Calu3 (cell line): ENCODE results near the gene NDOR1. TPM values are rescaled to one million over a fixed set of nuclear protein-coding genes. Genes with fewer than 3 reads are reported as not detected.

ENCODE experiments used
- BruUV-seq: library from RNA; stranded (reverse); fragments of 400-500 nt; replicated peaks from 2 replicates; lab custom pipeline; 2021; lab: Mats Ljungman, UMichigan
- CTCF ChIA-PET: fragments of 300-600 bp; sonication (Branson Sonifier 250); formaldehyde crosslinking; loops from one replicate; lab custom pipeline; 2022; ENCODE audit warnings: antibody characterized with exemption; lab: Charles Lee
- DNase-seq: peaks from one replicate; pipeline ENCODE4 v3.0.0; 2022
- H3K27ac Mint-ChIP-seq: one replicate; pipeline ENCODE4 v1.8.0; 2022; ENCODE audit warnings: mixed read lengths; ENCODE audit not compliant: unreplicated experiment
- H3K27me3 Mint-ChIP-seq: one replicate; pipeline ENCODE4 v1.8.0; 2022; ENCODE audit warnings: mixed read lengths; ENCODE audit not compliant: unreplicated experiment
- H3K36me3 Mint-ChIP-seq: one replicate; pipeline ENCODE4 v1.8.0; 2022; ENCODE audit warnings: mild to moderate bottlenecking, moderate library complexity, mixed read lengths; ENCODE audit not compliant: insufficient read depth, unreplicated experiment
- H3K4me1 Mint-ChIP-seq: one replicate; pipeline ENCODE4 v1.8.0; 2022; ENCODE audit warnings: mild to moderate bottlenecking, low read depth, mixed read lengths; ENCODE audit not compliant: unreplicated experiment
- H3K4me3 Mint-ChIP-seq: one replicate; pipeline ENCODE4 v1.8.0; 2022; ENCODE audit warnings: mild to moderate bottlenecking, low read depth, moderate library complexity, mixed read lengths; ENCODE audit not compliant: unreplicated experiment
- H3K9me3 Mint-ChIP-seq: one replicate; pipeline ENCODE4 v1.8.0; 2022; ENCODE audit warnings: low read depth, mixed read lengths; ENCODE audit not compliant: unreplicated experiment
- intact Hi-C: fragments of 100-400 bp; cut with micrococcal nuclease; formaldehyde crosslinking; loops from one replicate; pipeline ENCODE4 v1.10.0; 2022; ENCODE audit not compliant: unreplicated experiment
- total RNA-seq: library from RNA; stranded (reverse); gene quantifications from 2 replicates; pipeline ENCODE4 v1.2.3, GENCODE V29; 2022
- TF ChIP-seq, protein P1 (sequence below): fragments of 200-600 bp; IDR thresholded peaks from one replicate; pipeline ENCODE4 v1.8.0; 2022; ENCODE audit warnings: antibody characterized with exemption; ENCODE audit not compliant: unreplicated experiment

The NDOR1 gene
- total RNA-seq, 1 experiment from 2014 or later = 27.7 TPM

DNA sequence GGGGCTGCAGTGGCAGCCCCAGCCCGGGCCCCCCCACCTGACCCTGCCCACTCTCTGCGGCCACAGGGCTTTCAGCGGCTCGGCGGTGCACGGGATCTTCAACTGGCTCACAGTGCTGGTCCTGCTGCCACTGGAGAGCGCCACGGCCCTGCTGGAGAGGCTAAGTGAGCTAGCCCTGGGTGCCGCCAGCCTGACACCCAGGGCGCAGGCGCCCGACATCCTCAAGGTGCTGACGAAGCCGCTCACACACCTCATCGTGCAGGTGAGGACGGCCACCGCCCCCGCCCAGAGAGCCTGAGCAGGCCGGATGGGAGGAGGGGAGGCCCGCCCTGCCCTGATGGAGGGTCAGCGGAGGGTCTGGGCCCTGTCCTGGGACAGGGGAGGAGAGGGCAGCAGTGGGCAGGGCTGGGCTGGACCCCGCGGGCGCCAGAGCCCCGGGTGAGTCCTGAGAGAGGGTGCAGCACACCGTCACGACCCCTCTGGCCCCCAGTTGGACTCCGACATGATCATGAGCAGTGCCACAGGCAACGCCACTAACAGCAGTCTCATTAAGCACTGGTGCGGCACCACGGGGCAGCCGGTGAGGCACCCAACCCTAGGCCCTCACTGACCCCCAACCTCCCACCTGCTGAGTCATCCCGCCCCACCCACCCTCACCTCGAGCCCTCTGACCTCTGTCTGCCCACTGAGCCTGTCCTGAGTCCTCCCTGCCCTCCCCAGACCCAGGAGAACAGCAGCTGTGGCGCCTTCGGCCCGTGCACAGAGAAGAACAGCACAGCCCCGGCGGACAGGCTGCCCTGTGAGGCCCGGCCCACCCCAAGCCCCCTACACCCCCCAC lies 27.9 kb downstream of the NDOR1 start:
- no TSS peak for BruUV-seq
- TF ChIP-seq, protein P1, sequence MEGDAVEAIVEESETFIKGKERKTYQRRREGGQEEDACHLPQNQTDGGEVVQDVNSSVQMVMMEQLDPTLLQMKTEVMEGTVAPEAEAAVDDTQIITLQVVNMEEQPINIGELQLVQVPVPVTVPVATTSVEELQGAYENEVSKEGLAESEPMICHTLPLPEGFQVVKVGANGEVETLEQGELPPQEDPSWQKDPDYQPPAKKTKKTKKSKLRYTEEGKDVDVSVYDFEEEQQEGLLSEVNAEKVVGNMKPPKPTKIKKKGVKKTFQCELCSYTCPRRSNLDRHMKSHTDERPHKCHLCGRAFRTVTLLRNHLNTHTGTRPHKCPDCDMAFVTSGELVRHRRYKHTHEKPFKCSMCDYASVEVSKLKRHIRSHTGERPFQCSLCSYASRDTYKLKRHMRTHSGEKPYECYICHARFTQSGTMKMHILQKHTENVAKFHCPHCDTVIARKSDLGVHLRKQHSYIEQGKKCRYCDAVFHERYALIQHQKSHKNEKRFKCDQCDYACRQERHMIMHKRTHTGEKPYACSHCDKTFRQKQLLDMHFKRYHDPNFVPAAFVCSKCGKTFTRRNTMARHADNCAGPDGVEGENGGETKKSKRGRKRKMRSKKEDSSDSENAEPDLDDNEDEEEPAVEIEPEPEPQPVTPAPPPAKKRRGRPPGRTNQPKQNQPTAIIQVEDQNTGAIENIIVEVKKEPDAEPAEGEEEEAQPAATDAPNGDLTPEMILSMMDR = no peak
- H3K4me1 Mint-ChIP-seq = peaks cover 19% of the 10 kb centered on the region
- CTCF ChIA-PET = no interaction called here
- H3K36me3 Mint-ChIP-seq = peaks cover 11% of the 10 kb centered on the region
- no peak overlapping the region for H3K4me3 Mint-ChIP-seq
- no peak overlapping the region for H3K27ac Mint-ChIP-seq
- H3K27me3 Mint-ChIP-seq = peaks cover 17% of the 10 kb centered on the region
- H3K9me3 Mint-ChIP-seq = no peaks in the 10 kb centered on the region
- no peak for DNase-seq
- intact Hi-C loops = no loop called here

DNA sequence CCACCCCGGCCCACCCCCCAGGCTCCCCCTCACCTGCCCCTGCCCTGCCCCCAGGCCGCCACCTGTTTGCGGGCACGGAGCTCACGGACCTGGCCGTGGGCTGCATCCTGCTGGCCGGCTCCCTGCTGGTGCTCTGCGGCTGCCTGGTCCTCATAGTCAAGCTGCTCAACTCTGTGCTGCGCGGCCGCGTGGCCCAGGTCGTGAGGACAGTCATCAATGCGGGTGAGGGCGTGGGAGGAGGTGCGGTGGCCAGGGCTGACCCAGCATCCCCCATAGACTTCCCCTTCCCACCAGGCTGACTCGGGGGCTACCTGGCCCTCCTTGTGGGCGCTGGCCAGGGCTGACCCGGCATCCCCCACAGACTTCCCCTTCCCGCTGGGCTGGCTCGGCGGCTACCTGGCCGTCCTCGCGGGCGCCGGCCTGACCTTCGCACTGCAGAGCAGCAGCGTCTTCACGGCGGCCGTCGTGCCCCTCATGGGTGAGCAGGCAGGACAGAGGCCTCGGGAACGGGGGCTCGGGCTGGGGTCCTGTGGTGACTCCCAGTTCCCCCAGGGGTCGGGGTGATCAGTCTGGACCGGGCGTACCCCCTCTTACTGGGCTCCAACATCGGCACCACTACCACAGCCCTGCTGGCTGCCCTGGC lies 28.7 kb downstream of the NDOR1 start:
- no TSS peak for BruUV-seq
- H3K27ac Mint-ChIP-seq = no peak overlapping the region
- H3K4me1 Mint-ChIP-seq = peaks cover 27% of the 10 kb centered on the region
- no peaks in the 10 kb centered on the region for H3K9me3 Mint-ChIP-seq
- no peak for DNase-seq
- H3K27me3 Mint-ChIP-seq = peaks cover 17% of the 10 kb centered on the region
- no peak overlapping the region for H3K4me3 Mint-ChIP-seq
- intact Hi-C loops = no loop called here
- H3K36me3 Mint-ChIP-seq = peaks cover 15% of the 10 kb centered on the region
- CTCF ChIA-PET = no interaction called here
- TF ChIP-seq, protein P1 = no peak

DNA sequence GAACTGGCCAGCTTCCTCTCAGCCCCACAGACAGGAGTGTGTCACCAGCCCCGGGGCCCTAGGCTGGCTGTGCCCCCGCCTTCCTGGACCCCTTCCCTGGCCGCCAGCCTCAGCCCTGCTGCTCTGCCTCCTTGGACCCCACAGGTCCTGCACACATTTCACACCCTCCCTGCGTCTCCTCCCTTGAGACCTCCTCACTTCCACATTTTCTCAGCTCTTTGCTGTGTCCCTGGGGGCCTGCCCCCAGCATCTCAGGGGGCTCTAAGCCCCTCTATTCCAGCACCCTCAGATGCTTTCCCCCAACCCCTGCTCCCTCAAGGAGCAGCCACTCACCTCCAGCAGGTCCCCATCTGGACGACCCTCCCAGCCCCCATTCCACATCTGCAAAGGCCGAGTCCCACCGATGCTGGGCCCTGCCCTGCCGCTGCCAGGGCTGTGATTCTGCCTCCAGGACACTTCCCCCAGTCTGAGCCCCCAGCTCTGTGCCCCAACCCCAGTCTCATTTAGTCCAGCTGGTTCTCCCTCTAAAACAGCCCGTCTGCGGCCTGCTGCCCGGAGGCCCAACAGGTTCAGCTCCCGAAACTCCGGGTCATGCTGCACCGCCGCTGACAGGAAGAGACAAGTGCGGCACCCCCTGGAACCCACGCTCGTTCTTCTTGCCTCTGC lies 29.4 kb downstream of the NDOR1 start:
- peaks cover 27% of the 10 kb centered on the region for H3K4me1 Mint-ChIP-seq
- peaks cover 22% of the 10 kb centered on the region for H3K36me3 Mint-ChIP-seq
- no peaks in the 10 kb centered on the region for H3K9me3 Mint-ChIP-seq
- no peak overlapping the region for H3K4me3 Mint-ChIP-seq
- peaks cover 17% of the 10 kb centered on the region for H3K27me3 Mint-ChIP-seq
- CTCF ChIA-PET = interaction anchor here (0.6 kb wide), 1 partner anchor 47 kb away, joined by 4 read pairs; no protein-coding TSS in a partner anchor
- DNase-seq = no peak
- no peak overlapping the region for H3K27ac Mint-ChIP-seq
- BruUV-seq = no TSS peak
- TF ChIP-seq, protein P1 = no peak
- intact Hi-C loops = no loop called here

DNA sequence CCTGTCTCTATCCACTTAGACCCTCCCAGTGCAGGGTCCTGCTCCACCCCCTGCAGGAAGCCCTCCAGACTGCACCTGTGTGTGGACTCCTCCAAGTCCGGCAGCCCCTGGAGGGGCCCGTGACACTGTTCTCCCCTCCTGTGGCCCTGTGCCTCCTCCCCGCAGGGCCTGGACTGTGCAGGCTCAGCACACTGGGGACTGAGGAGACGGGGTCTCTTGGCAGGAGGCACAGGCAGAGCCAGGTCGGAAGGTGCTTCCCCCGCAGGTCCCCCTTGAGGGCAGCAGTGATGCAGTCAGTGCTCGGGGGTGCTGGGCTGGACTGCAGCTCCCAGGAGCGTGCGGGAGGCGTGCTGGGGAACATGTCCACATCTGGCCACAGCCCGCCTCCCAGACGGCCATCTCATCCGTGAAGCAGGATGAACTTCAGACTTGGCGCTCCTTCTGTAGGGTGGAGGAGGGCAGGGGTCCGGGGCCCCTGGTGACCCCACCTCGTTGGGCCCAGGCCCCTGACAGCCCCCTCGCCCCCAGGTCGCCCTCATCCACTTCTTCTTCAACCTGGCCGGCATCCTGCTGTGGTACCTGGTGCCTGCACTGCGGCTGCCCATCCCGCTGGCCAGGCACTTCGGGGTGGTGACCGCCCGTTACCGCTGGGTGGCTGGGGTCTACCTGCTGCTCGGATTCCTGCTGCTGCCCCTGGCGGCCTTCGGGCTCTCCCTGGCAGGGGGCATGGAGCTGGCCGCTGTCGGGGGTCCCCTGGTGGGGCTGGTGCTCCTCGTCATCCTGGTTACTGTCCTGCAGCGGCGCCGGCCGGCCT lies 30.1 kb downstream of the NDOR1 start:
- peaks cover 27% of the 10 kb centered on the region for H3K4me1 Mint-ChIP-seq
- DNase-seq = no peak
- TF ChIP-seq, protein P1 = no peak
- CTCF ChIA-PET = interaction anchor here (0.5 to 1.5 kb wide), 8 partner anchors 8 to 205 kb away, joined by 3 to 8 read pairs (median 4); partner anchors contain the start of genes ANAPC2, RNF224, SSNA1 and TOR4A
- H3K27me3 Mint-ChIP-seq = peaks cover 20% of the 10 kb centered on the region
- no peaks in the 10 kb centered on the region for H3K9me3 Mint-ChIP-seq
- H3K4me3 Mint-ChIP-seq = no peak overlapping the region
- H3K27ac Mint-ChIP-seq = no peak overlapping the region
- intact Hi-C loops = no loop called here
- peaks cover 30% of the 10 kb centered on the region for H3K36me3 Mint-ChIP-seq
- BruUV-seq = no TSS peak
